Measurements from ENCODE around the gene TSHR.

GRCh38 chr14:80930836-80931389 lies 24.5 kb upstream of the TSHR start:
- no peak for TF ChIP-seq EZH2 (IDR thresholded peaks at IDR 0.05; ENCODE audit: insufficient read depth, low read length)
- TF ChIP-seq, protein P1, sequence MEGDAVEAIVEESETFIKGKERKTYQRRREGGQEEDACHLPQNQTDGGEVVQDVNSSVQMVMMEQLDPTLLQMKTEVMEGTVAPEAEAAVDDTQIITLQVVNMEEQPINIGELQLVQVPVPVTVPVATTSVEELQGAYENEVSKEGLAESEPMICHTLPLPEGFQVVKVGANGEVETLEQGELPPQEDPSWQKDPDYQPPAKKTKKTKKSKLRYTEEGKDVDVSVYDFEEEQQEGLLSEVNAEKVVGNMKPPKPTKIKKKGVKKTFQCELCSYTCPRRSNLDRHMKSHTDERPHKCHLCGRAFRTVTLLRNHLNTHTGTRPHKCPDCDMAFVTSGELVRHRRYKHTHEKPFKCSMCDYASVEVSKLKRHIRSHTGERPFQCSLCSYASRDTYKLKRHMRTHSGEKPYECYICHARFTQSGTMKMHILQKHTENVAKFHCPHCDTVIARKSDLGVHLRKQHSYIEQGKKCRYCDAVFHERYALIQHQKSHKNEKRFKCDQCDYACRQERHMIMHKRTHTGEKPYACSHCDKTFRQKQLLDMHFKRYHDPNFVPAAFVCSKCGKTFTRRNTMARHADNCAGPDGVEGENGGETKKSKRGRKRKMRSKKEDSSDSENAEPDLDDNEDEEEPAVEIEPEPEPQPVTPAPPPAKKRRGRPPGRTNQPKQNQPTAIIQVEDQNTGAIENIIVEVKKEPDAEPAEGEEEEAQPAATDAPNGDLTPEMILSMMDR (IDR thresholded peaks at IDR 0.05; ENCODE audit: insufficient read depth, low read depth, low read length): no peak

All from astrocyte (in vitro differentiated cells and primary cell).